OCI-LY7 (cell line): Measurements from ENCODE around the gene COL9A3. TPM values are rescaled to one million over a fixed set of nuclear protein-coding genes. Genes with fewer than 3 reads are reported as not detected.

Experiments
- BruUV-seq: library from RNA; stranded (reverse); fragments of 400-500 nt; replicated peaks from 2 replicates; lab custom pipeline; 2021; lab: Mats Ljungman, UMichigan
- CTCF ChIA-PET: fragments of 300-600 bp; sonication (Branson Sonifier 250); formaldehyde crosslinking; loops from one replicate; lab custom pipeline; 2022; ENCODE audit warnings: antibody characterized with exemption; ENCODE audit not compliant: unreplicated experiment; lab: Charles Lee
- POLR2A ChIA-PET: fragments of 300-600 bp; sonication (Branson Sonifier 250); formaldehyde crosslinking; loops from one replicate; lab custom pipeline; 2022; ENCODE audit warnings: antibody characterized with exemption; lab: Charles Lee
- DNase-seq: peaks from one replicate; pipeline ENCODE4 v3.0.0-alpha.2; 2015; ENCODE audit warnings: low spot score
- H2AFZ ChIP-seq: fragments of 200-600 bp; sonication (generic), shearing (Covaris generic); 2 replicates; pipeline ENCODE4 v1.6.1; 2014; ENCODE audit warnings: mild to moderate bottlenecking, antibody characterized with exemption, low read length, moderate library complexity
- H3K27ac ChIP-seq: fragments of 200-600 bp; sonication (generic); 2 replicates; pipeline ENCODE4 v1.5.1; 2014; ENCODE audit warnings: mixed run types, low read depth, mild to moderate bottlenecking, moderate library complexity, low read length, inconsistent platforms; ENCODE audit not compliant: poor library complexity, severe bottlenecking
- H3K36me3 ChIP-seq: fragments of 200-600 bp; sonication (generic); 2 replicates; pipeline ENCODE4 v1.6.1; 2014; ENCODE audit warnings: mild to moderate bottlenecking, antibody characterized with exemption, low read length, moderate library complexity, mixed read lengths; ENCODE audit not compliant: insufficient read depth
- H3K4me1 ChIP-seq: fragments of 200-600 bp; sonication (generic); 2 replicates; pipeline ENCODE4 v1.5.1; 2014; ENCODE audit warnings: mild to moderate bottlenecking, low read length; ENCODE audit not compliant: insufficient read depth, poor library complexity, severe bottlenecking
- H3K4me2 ChIP-seq: fragments of 200-600 bp; sonication (generic); 2 replicates; pipeline ENCODE4 v1.6.1; 2014; ENCODE audit warnings: mild to moderate bottlenecking, low read length
- H3K4me3 ChIP-seq: fragments of 200-600 bp; sonication (generic); 2 replicates; pipeline ENCODE4 v1.5.1; 2014; ENCODE audit warnings: mild to moderate bottlenecking, low read depth, low read length; ENCODE audit not compliant: poor library complexity, severe bottlenecking
- H3K79me2 ChIP-seq: fragments of 200-600 bp; sonication (generic); 2 replicates; pipeline ENCODE4 v1.6.1; 2016; ENCODE audit warnings: low read depth, mild to moderate bottlenecking, low read length, moderate library complexity, mixed read lengths; ENCODE audit not compliant: insufficient read depth
- H3K9me2 ChIP-seq: fragments of 200-600 bp; sonication (generic); 2 replicates; pipeline ENCODE4 v1.6.1; 2016; ENCODE audit warnings: mild to moderate bottlenecking, low read length, mixed read lengths; ENCODE audit not compliant: insufficient read depth
- H3K9me3 ChIP-seq: fragments of 200-600 bp; sonication (generic); 2 replicates; pipeline ENCODE4 v1.6.1; 2014; ENCODE audit warnings: mild to moderate bottlenecking, mixed run types, low read length, mixed read lengths
- H4K20me1 ChIP-seq: fragments of 200-600 bp; sonication (generic); 2 replicates; pipeline ENCODE4 v1.6.1; 2014; ENCODE audit warnings: mild to moderate bottlenecking, antibody characterized with exemption, low read length, moderate library complexity, mixed read lengths; ENCODE audit not compliant: insufficient read depth
- CTCF ChIP-seq: fragments of 200-600 bp; sonication (generic); conservative IDR thresholded peaks from 2 replicates; pipeline ENCODE4 v1.5.1; 2014; ENCODE audit warnings: mild to moderate bottlenecking, antibody characterized with exemption, low read length, moderate library complexity, mixed read lengths
- EZH2phosphoT487 ChIP-seq: fragments of 200-600 bp; sonication (generic); IDR thresholded peaks from 2 replicates; pipeline ENCODE4 v1.6.1; 2018; ENCODE audit warnings: low read depth, borderline replicate concordance, mild to moderate bottlenecking, mixed run types, antibody characterized with exemption, low read length, moderate library complexity, mixed read lengths
- intact Hi-C: fragments of 100-400 bp; cut with micrococcal nuclease; formaldehyde crosslinking; loops from one replicate; pipeline ENCODE4 v1.10.0; 2022; ENCODE audit not compliant: unreplicated experiment
- total RNA-seq, 2 experiments: library from RNA; depleted of rRNA in 1 of 2; stranded (reverse); fragments of >200 nt in 1 of 2; shearing (Covaris generic) in 1 of 2; gene quantifications; 2 replicates each; pipeline ENCODE4 v1.2.3, GENCODE V29; 2014 to 2022

COL9A3 gene
- total RNA-seq, 2 experiments from 2014 or later, result 1.7 to 5.2 TPM

- BruUV-seq, result no TSS peak
- Histone ChIP-seq H3K27ac (no peak overlapping the region), H3K9me2 (no peaks in the 10 kb centered on the region), H3K36me3 (no peaks in the 10 kb centered on the region), H3K4me1 (peaks cover 23% of the 10 kb centered on the region), H3K79me2 (no peaks in the 10 kb centered on the region), H4K20me1 (no peaks in the 10 kb centered on the region), H3K4me2 (no peak overlapping the region), H2AFZ (no peak overlapping the region), H3K9me3 (no peaks in the 10 kb centered on the region), H3K4me3 (no peak overlapping the region)
- ChIA-PET POLR2A (no interaction called here), CTCF (no interaction called here)
- no peak for DNase-seq
- no peak for TF ChIP-seq EZH2phosphoT487
- no peak for TF ChIP-seq CTCF
- intact Hi-C loops, result no loop called here
These were observed 11.8 kb downstream of the COL9A3 start for GRCh38 chr20:62828511-62829230.

DNA sequence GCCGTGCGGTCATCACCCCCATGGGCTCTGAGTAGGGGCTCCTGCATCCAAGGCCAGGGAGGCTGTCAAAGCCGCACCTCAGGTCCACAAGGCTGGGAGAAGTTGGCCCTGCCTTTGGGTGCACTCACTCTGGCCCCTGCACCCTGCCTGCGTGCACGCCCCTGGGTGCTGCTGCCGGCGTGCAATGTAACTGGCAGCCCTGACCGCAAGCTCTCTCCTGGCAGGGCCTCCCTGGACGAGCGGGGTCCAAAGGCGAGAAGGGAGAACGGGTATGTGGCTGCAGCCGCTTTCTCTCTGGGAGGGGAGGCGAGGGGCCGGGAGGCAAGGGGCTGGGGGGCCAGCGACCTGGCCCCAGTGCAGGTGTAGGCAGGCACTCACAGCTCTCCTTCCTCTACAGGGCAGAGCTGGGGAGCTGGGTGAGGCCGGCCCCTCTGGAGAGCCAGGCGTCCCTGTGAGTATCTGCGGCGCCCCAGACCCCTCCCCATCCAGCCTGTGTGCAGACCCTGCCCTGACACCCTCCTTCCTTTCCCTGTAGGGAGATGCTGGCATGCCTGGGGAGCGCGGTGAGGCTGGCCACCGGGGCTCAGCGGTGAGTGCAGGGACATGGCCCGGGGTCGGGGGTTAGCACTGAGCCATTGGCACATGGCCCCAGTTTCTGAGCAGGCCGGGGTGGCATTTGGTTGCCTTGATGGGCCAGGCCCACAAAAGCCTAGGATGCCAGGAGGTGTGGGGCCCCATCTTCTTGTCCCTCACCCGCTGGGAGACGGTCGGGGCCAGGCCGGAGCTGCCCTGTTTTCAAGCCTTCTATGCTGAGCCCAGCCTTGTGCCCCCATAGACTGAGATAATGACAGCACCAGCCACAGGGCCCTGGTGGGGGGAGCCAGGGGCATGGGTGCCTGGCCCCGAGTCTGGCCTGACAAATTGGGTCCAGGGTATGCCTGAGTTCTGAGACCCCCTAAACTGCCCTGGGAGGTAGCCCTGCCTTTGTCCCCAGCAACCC lies 12.7 kb downstream of the COL9A3 start:
- CTCF ChIA-PET, result no interaction called here
- no peak for TF ChIP-seq CTCF
- TF ChIP-seq EZH2phosphoT487, result no peak

More for the DNA sequence above, 12.7 kb downstream of the COL9A3 start:
- H3K4me2 ChIP-seq, result no peak overlapping the region
- no peaks in the 10 kb centered on the region for H3K9me3 ChIP-seq
- H2AFZ ChIP-seq, result no peak overlapping the region
- no peak overlapping the region for H3K4me3 ChIP-seq
- POLR2A ChIA-PET, result no interaction called here
- DNase-seq, result no peak
- H3K36me3 ChIP-seq, result no peaks in the 10 kb centered on the region
- intact Hi-C loops, result no loop called here
- H3K9me2 ChIP-seq, result no peaks in the 10 kb centered on the region
- no peaks in the 10 kb centered on the region for H3K79me2 ChIP-seq
- BruUV-seq, result no TSS peak
- H3K4me1 ChIP-seq, result peaks cover 22% of the 10 kb centered on the region
- no peaks in the 10 kb centered on the region for H4K20me1 ChIP-seq
- H3K27ac ChIP-seq, result no peak overlapping the region
